Lung (tissue), 12 donors: ENCODE results near the gene DYNC1H1. TPM values are rescaled to one million over a fixed set of nuclear protein-coding genes. Genes with fewer than 3 reads are reported as not detected.
A peak's percentile ranks its signal among the peaks of the same experiment; 100 is the strongest.
"Not testable (repeated sequence)": the region's sequence is repeated elsewhere in the genome, so short reads cannot be mapped to it uniquely, and the experiment has no call there.

Source experiments
- ATAC-seq: fragments of 200-7000 bp; cut with Tn5 transposase; one replicate; pipeline ENCODE4 v1.9.1; 2020; ENCODE audit warnings: moderate number of reproducible peaks; ENCODE audit not compliant: insufficient read depth, low FRiP score
- DNase-seq, 3 donors: peaks; one replicate each; pipeline ENCODE4 v3.0.0-alpha.2; 2013 to 2017
- H3K27ac ChIP-seq, 2 donors: one replicate each; pipeline ENCODE4 v1.5.1; 2013; ENCODE audit warnings: mild to moderate bottlenecking in 2 of 2, moderate library complexity in 2 of 2, control low read depth in 1 of 2, inconsistent platforms in 1 of 2, low read depth in 1 of 2, low read length in 1 of 2
- H3K27me3 ChIP-seq, 3 donors: one replicate each; pipeline ENCODE4 v1.5.1; 2013; ENCODE audit warnings: low read length in 2 of 3; ENCODE audit not compliant: control insufficient read depth in 3 of 3, insufficient read depth in 3 of 3
- H3K36me3 ChIP-seq, 4 donors: one replicate each; pipeline ENCODE4 v1.5.1; 2013; ENCODE audit warnings: low read length in 4 of 4, mild to moderate bottlenecking in 1 of 4, moderate library complexity in 1 of 4; ENCODE audit not compliant: control insufficient read depth in 4 of 4, insufficient read depth in 4 of 4
- H3K4me1 ChIP-seq, 5 donors: one replicate each; pipeline ENCODE4 v1.5.1; 2013; ENCODE audit warnings: low read length in 5 of 5, mild to moderate bottlenecking in 2 of 5, moderate library complexity in 1 of 5; ENCODE audit not compliant: control insufficient read depth in 5 of 5, insufficient read depth in 5 of 5
- H3K4me3 ChIP-seq: one replicate; pipeline ENCODE4 v1.5.1; 2013; ENCODE audit warnings: mild to moderate bottlenecking, control low read depth, moderate library complexity
- H3K9ac ChIP-seq, 2 donors: one replicate each; pipeline ENCODE4 v1.5.1; 2013; ENCODE audit warnings: low read length in 2 of 2, control low read depth in 1 of 2; ENCODE audit not compliant: insufficient read depth in 1 of 2
- H3K9me3 ChIP-seq, 4 donors: one replicate each; pipeline ENCODE4 v1.5.1; 2013; ENCODE audit warnings: low read length in 3 of 4, mild to moderate bottlenecking in 1 of 4, moderate library complexity in 1 of 4; ENCODE audit not compliant: control insufficient read depth in 4 of 4, insufficient read depth in 3 of 4
- WGBS, 2 donors: extraction: QIAGEN DNeasy Blood & Tissue Kit; methylation state at CpG; one replicate each; pipeline ENCODE4 v1.1.7; 2013; 5-methylcytosine and 5-hydroxymethylcytosine counted together
- polyA plus RNA-seq, 2 donors: library from polyadenylated mRNA; stranded (reverse); fragments of 200-250 nt; gene quantifications; one replicate each; pipeline ENCODE4 v1.2.1, GENCODE V29; 2013
- total RNA-seq, 2 donors: library from RNA; depleted of rRNA in 1 of 2; stranded (reverse); fragments of >200 nt in 1 of 2; gene quantifications; one replicate each; pipeline ENCODE4 v1.2.1, GENCODE V29; 2014 to 2021
- TF ChIP-seq, protein P1 (sequence below): IDR thresholded peaks from 2 replicates; pipeline ENCODE4 v1.5.1; 2012; ENCODE audit warnings: mild to moderate bottlenecking; ENCODE audit errors: control extremely low read depth, extremely low read depth
- donor health status: control.
- donor health status: control.
- donor health status: Bipolar disorder and iron deficiency.
- donor health status: healthy.
- donor health status: DM: yes; HTN: yes; CAD: no.

DYNC1H1 gene
- total and polyA plus RNA-seq, 4 donors: 111 to 485 (median 328) TPM

DNA sequence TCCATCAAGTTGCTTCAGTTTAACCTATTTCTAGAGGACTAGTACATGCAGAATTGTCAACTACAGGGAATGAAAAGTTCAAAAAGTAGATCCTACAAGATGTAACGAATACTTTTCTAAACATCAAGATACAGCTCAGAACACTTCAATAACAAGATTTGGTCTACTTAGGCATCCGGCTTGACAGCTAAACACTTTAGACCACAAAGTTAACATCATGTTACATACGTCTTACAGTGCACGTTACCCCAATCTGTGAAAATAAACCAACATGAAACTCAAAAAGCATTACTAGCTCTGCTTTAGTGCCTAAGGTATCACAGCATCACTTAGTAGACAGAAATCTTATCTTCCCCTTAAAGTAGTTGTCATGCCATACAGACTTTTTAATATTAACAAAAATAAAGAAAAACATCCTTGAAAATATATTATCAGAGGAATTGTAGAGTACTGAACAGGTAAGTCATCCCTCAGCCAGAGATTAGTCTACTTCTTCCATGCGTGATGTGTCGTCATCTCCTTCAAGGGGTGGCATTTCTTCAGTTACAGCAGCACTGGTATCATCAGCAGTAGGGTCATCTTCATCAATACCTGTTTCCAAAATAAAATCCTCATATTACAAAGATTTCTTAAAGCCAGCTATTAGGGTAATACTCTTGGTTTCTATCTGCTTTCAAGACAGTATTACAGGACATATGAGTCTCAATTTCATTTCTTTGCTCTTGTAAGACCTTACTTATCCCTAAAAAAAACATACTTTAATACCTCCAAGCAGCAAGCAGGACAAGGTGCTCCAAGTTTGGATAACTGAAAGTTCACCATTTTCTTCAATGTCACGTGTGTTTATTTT is 117.1 kb downstream of the DYNC1H1 start:
- H3K4me1 ChIP-seq: peaks cover 0 to 20% (median 14%) of the 10 kb centered on the region in 5 donors
- 88 to 89% methylated on average over 7 of the region's 7 CpGs for WGBS, 2 donors
- H3K9me3 ChIP-seq: no peaks in the 10 kb centered on the region
- H3K4me3 ChIP-seq: no peak overlapping the region
- H3K36me3 ChIP-seq: peaks cover 38 to 62% (median 51%) of the 10 kb centered on the region in 4 donors
- no peak overlapping the region for H3K9ac ChIP-seq
- H3K27me3 ChIP-seq: no peaks in the 10 kb centered on the region
- ATAC-seq (no peak), DNase-seq (no peak)
- TF ChIP-seq, protein P1, sequence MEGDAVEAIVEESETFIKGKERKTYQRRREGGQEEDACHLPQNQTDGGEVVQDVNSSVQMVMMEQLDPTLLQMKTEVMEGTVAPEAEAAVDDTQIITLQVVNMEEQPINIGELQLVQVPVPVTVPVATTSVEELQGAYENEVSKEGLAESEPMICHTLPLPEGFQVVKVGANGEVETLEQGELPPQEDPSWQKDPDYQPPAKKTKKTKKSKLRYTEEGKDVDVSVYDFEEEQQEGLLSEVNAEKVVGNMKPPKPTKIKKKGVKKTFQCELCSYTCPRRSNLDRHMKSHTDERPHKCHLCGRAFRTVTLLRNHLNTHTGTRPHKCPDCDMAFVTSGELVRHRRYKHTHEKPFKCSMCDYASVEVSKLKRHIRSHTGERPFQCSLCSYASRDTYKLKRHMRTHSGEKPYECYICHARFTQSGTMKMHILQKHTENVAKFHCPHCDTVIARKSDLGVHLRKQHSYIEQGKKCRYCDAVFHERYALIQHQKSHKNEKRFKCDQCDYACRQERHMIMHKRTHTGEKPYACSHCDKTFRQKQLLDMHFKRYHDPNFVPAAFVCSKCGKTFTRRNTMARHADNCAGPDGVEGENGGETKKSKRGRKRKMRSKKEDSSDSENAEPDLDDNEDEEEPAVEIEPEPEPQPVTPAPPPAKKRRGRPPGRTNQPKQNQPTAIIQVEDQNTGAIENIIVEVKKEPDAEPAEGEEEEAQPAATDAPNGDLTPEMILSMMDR: no peak
- no peak overlapping the region for H3K27ac ChIP-seq

DNA sequence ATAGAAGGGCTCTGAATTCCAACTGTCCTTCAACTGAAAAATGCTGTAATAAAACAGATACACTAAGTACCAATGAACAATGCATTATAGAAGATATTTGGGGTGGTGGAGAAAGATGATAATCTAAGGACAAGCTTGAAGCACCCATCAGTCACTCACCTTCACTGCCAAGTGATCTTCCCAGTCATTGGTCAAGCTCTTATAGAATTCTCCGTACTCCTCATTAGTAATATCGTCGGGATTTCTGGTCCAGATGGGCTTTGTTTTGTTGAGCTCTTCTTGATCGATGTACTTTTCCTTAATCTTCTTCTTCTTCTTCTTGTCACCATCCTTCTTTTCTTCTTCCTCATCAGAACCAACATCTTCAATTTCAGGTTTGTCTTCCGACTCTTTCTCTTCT is 120.1 kb downstream of the DYNC1H1 start:
- whole genome bisulfite sequencing, 2 donors: 75 to 94% methylated on average over 5 of the region's 5 CpGs
- H3K9ac ChIP-seq, DNase-seq, H3K27ac ChIP-seq, ATAC-seq, H3K9me3 ChIP-seq, H3K4me3 ChIP-seq, H3K27me3 ChIP-seq: not testable (repeated sequence)
- peaks cover 30 to 57% (median 46%) of the 10 kb centered on the region in 4 donors for H3K36me3 ChIP-seq
- H3K4me1 ChIP-seq: peaks cover 3 to 32% (median 14%) of the 10 kb centered on the region in 5 donors

DNA sequence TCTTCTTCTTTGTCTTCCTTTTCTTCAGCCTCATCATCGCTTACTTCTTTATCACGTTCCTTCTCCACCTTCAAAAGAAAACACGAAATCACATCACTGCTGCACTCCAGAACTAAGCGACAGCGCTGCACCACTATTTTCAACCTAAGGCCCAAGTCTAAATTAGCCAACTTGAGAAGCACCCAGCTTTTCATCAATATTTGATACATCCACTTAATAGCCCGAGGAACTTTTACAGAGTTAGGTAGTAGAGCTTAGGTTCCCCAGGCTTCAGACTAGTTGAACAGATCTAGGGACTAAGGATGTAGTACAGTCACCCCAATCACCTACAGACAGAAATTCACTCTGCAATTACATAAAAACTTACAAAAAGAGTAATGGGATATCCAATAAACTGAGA is 120.6 kb downstream of the DYNC1H1 start:
- Histone ChIP-seq H3K27ac (no peak overlapping the region), H3K9ac (peak overlapping the region in 1 of 2 donors; percentile 96), H3K27me3 (no peaks in the 10 kb centered on the region), H3K4me3 (no peak overlapping the region), H3K4me1 (peaks cover 3 to 32% (median 14%) of the 10 kb centered on the region in 5 donors), H3K36me3 (peaks cover 28 to 53% (median 42%) of the 10 kb centered on the region in 4 donors), H3K9me3 (no peaks in the 10 kb centered on the region)
- ATAC-seq: no peak
- TF ChIP-seq, protein P1: no peak
- DNase-seq: no peak
- WGBS, 2 donors: 80 to 81% methylated on average over 6 of the region's 6 CpGs

DNA sequence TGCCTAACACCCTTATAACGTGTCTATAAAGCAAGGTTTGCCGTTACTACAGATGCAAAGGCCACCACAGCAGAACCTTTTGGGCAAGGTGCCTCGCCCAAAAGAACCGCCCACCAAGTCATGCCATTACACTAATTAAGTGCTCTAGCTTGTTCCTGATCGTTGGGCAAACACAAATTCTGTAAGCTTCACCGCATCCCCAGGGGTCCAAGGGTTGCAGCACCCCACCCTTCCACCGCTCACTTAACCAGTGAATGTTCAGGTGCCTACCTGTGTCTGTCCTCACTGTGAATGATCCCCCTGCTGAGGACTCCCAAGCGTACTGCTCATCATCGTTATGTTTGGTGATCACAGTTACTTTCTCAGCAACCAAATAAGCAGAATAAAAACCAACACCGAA is 121.1 kb downstream of the DYNC1H1 start:
- H3K9ac ChIP-seq: peak overlapping the region; percentile 82 to 96

More for the DNA sequence above, 121.1 kb downstream of the DYNC1H1 start:
- H3K36me3 ChIP-seq: peaks cover 25 to 50% (median 37%) of the 10 kb centered on the region in 4 donors
- peak overlapping the region; percentile 69 for H3K4me3 ChIP-seq
- H3K4me1 ChIP-seq: peaks cover 3 to 32% (median 14%) of the 10 kb centered on the region in 5 donors
- ATAC-seq (no peak), DNase-seq (no peak)
- whole genome bisulfite sequencing, 2 donors: 41 to 57% methylated on average over 10 of the region's 10 CpGs
- H3K9me3 ChIP-seq: no peaks in the 10 kb centered on the region
- no peak overlapping the region for H3K27ac ChIP-seq
- no peaks in the 10 kb centered on the region for H3K27me3 ChIP-seq
- TF ChIP-seq, protein P1: no peak
